ENCODE results near the gene PTPRD. TPM values are rescaled to one million over a fixed set of nuclear protein-coding genes. Genes with fewer than 3 reads are reported as not detected.

Gene PTPRD
- total RNA-seq, 1 experiment from 2014 or later = not detected

DNA sequence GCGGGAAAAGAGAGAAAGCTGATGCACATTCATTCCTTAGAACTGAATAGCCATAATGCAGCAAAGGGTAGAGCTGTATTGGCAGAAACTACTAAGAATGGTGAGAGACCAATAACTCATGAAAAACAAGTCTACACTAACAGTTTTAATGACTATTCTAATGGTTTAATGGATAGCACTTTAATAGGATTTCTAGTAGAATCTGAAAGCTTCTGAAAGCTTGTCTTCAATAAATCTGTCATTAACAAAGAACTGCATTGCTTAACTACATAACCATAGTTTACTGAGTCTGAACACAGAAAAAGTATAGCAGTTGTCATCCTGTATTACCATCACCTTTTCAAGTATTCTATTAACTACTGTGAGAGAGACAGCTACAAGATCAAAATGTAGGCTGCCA, 2195.5 kb downstream of the PTPRD start:
- TF ChIP-seq SIN3A (IDR thresholded peaks at IDR 0.05; ENCODE audit: borderline replicate concordance, insufficient read depth, low read depth, low read length) (no peak), TCF7L2 (IDR thresholded peaks at IDR 0.05; ENCODE audit: low read depth, low read length) (no peak), REST (IDR thresholded peaks at IDR 0.05; ENCODE audit: insufficient read depth in 1 of 2, low read depth in 2 of 2, low read length in 1 of 2) (no peak), POLR2AphosphoS5 (IDR thresholded peaks at IDR 0.05; ENCODE audit: low read depth, low read length) (no peak)
- TF ChIP-seq, protein P1, sequence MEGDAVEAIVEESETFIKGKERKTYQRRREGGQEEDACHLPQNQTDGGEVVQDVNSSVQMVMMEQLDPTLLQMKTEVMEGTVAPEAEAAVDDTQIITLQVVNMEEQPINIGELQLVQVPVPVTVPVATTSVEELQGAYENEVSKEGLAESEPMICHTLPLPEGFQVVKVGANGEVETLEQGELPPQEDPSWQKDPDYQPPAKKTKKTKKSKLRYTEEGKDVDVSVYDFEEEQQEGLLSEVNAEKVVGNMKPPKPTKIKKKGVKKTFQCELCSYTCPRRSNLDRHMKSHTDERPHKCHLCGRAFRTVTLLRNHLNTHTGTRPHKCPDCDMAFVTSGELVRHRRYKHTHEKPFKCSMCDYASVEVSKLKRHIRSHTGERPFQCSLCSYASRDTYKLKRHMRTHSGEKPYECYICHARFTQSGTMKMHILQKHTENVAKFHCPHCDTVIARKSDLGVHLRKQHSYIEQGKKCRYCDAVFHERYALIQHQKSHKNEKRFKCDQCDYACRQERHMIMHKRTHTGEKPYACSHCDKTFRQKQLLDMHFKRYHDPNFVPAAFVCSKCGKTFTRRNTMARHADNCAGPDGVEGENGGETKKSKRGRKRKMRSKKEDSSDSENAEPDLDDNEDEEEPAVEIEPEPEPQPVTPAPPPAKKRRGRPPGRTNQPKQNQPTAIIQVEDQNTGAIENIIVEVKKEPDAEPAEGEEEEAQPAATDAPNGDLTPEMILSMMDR (IDR thresholded peaks at IDR 0.05) = no peak
- no peak overlapping the region for H3K27ac ChIP-seq (ENCODE audit: low read length)
- DNase-seq (ENCODE audit: low read depth, low spot score) (no peak), ATAC-seq (no peak)
- no peaks in the 10 kb centered on the region for H3K27me3 ChIP-seq (ENCODE audit: control insufficient read depth, insufficient read depth, low read length)
- no peaks in the 10 kb centered on the region for H3K36me3 ChIP-seq (ENCODE audit: control insufficient read depth, insufficient read depth, low read length)
- in situ Hi-C loops (cut with HindIII; ENCODE audit: low pct_unique_long_range_greater_than_20kb, low sequenced_read_pairs) = no loop called here
- intact Hi-C loops (cut with micrococcal nuclease; ENCODE audit: unreplicated experiment) = no loop called here
- H3K4me3 ChIP-seq (ENCODE audit: low read depth in 2 of 2, low read length in 2 of 2) = no peak overlapping the region
- CTCF ChIA-PET = no interaction called here
- BruUV-seq (replicated peaks) = no TSS peak
- POLR2A ChIA-PET = no interaction called here
- H3K9me3 ChIP-seq (ENCODE audit: control insufficient read depth, insufficient read depth, low read depth, low read length) = no peaks in the 10 kb centered on the region
- no peaks in the 10 kb centered on the region for H3K4me1 ChIP-seq (ENCODE audit: control insufficient read depth, insufficient read depth, low read length)

GRCh38 chr9:8412327-8412726, 2200.5 kb downstream of the PTPRD start:
- H3K36me3 ChIP-seq (ENCODE audit: control insufficient read depth, insufficient read depth, low read length) = no peaks in the 10 kb centered on the region
- no peak overlapping the region for H3K4me3 ChIP-seq (ENCODE audit: low read depth in 2 of 2, low read length in 2 of 2)
- TF ChIP-seq, protein P1 (IDR thresholded peaks at IDR 0.05) = no peak
- TF ChIP-seq REST (IDR thresholded peaks at IDR 0.05; ENCODE audit: insufficient read depth in 1 of 2, low read depth in 2 of 2, low read length in 1 of 2) = no peak
- no peak for TF ChIP-seq SIN3A (IDR thresholded peaks at IDR 0.05; ENCODE audit: borderline replicate concordance, insufficient read depth, low read depth, low read length)
- no peak for TF ChIP-seq TCF7L2 (IDR thresholded peaks at IDR 0.05; ENCODE audit: low read depth, low read length)
- no peak for TF ChIP-seq POLR2AphosphoS5 (IDR thresholded peaks at IDR 0.05; ENCODE audit: low read depth, low read length)
- ChIA-PET CTCF (no interaction called here), POLR2A (no interaction called here)
- no peak overlapping the region for H3K27ac ChIP-seq (ENCODE audit: low read length)
- intact Hi-C loops (cut with micrococcal nuclease; ENCODE audit: unreplicated experiment) = no loop called here
- no peaks in the 10 kb centered on the region for H3K4me1 ChIP-seq (ENCODE audit: control insufficient read depth, insufficient read depth, low read length)
- no peaks in the 10 kb centered on the region for H3K9me3 ChIP-seq (ENCODE audit: control insufficient read depth, insufficient read depth, low read depth, low read length)
- DNase-seq (ENCODE audit: low read depth, low spot score) (no peak), ATAC-seq (no peak)
- BruUV-seq (replicated peaks) = no TSS peak
- H3K27me3 ChIP-seq (ENCODE audit: control insufficient read depth, insufficient read depth, low read length) = no peaks in the 10 kb centered on the region
- in situ Hi-C loops (cut with HindIII; ENCODE audit: low pct_unique_long_range_greater_than_20kb, low sequenced_read_pairs) = no loop called here
